ENCODE results near the gene EXOSC10. TPM values are rescaled to one million over a fixed set of nuclear protein-coding genes. Genes with fewer than 3 reads are reported as not detected.
"Not testable (repeated sequence)": the region's sequence is repeated elsewhere in the genome, so short reads cannot be mapped to it uniquely, and the experiment has no call there.

Gene EXOSC10
- total RNA-seq, 4 donors from 2014 or later, result 32.0 to 62.4 (median 40.8) TPM

- intact Hi-C loops (cut with DNase I), result no loop called here
- no peak for TF ChIP-seq POLR2A (IDR thresholded peaks at IDR 0.05)
- no peak for TF ChIP-seq CTCF (IDR thresholded peaks at IDR 0.05)
- H3K27me3 ChIP-seq, result no peaks in the 10 kb centered on the region
These were observed 15.3 kb upstream of the EXOSC10 start for GRCh38 chr1:11114966-11115365.

GRCh38 chr1:11109047-11109760 is 9.5 kb upstream of the EXOSC10 start:
- Histone ChIP-seq H3K27me3 (no peaks in the 10 kb centered on the region), H3K27ac (no peak overlapping the region), H3K4me1 (no peaks in the 10 kb centered on the region), H3K4me3 (no peak overlapping the region), H3K9me3 (no peaks in the 10 kb centered on the region), H3K36me3 (peaks cover 15 to 94% (median 45%) of the 10 kb centered on the region in 3 donors)
- DNase-seq, result no peak
- 82 to 85% methylated on average over 7 of the region's 7 CpGs for WGBS, 2 donors
- TF ChIP-seq CTCF (IDR thresholded peaks at IDR 0.05), result no peak
- no peak for TF ChIP-seq POLR2A (IDR thresholded peaks at IDR 0.05)
- intact Hi-C loops (cut with DNase I), result no loop called here

More at GRCh38 chr1:11114966-11115365, 15.3 kb upstream of the EXOSC10 start:
- no peak for DNase-seq
- H3K4me3 ChIP-seq, result no peak overlapping the region
- no peaks in the 10 kb centered on the region for H3K9me3 ChIP-seq
- 78 to 81% methylated on average over 3 of the region's 3 CpGs for WGBS, 2 donors
- peaks cover 12 to 96% (median 50%) of the 10 kb centered on the region in 3 donors for H3K36me3 ChIP-seq
- H3K27ac ChIP-seq, result no peak overlapping the region
- no peaks in the 10 kb centered on the region for H3K4me1 ChIP-seq

GRCh38 chr1:11107599-11107998 is 7.9 kb upstream of the EXOSC10 start:
- no peak overlapping the region for H3K4me3 ChIP-seq
- no peaks in the 10 kb centered on the region for H3K4me1 ChIP-seq
- H3K9me3 ChIP-seq, result no peaks in the 10 kb centered on the region
- H3K36me3 ChIP-seq, result peaks cover 8 to 78% (median 30%) of the 10 kb centered on the region in 3 donors
- intact Hi-C loops (cut with DNase I), result no loop called here
- no peak for DNase-seq
- TF ChIP-seq POLR2A (IDR thresholded peaks at IDR 0.05), result no peak
- TF ChIP-seq CTCF (IDR thresholded peaks at IDR 0.05), result no peak
- no peaks in the 10 kb centered on the region for H3K27me3 ChIP-seq
- H3K27ac ChIP-seq, result no peak overlapping the region
- 65 to 95% methylated on average over 5 of the region's 5 CpGs for WGBS, 2 donors

- H3K36me3 ChIP-seq, result peaks cover 8 to 58% (median 17%) of the 10 kb centered on the region in 3 donors
- DNase-seq, result no peak
- H3K9me3 ChIP-seq, result no peaks in the 10 kb centered on the region
- intact Hi-C loops (cut with DNase I), result no loop called here
- WGBS, 2 donors, result 91% methylated on average over 10 of the region's 10 CpGs
- H3K4me1 ChIP-seq, result no peaks in the 10 kb centered on the region
- H3K4me3 ChIP-seq, result no peak overlapping the region
- TF ChIP-seq POLR2A (IDR thresholded peaks at IDR 0.05) (no peak), CTCF (IDR thresholded peaks at IDR 0.05) (no peak)
- H3K27me3 ChIP-seq, result no peaks in the 10 kb centered on the region
- no peak overlapping the region for H3K27ac ChIP-seq
These were observed 5.9 kb upstream of the EXOSC10 start for GRCh38 chr1:11105586-11105985.

GRCh38 chr1:11101347-11101746 is 1.7 kb upstream of the EXOSC10 start:
- Histone ChIP-seq H3K27me3 (no peaks in the 10 kb centered on the region), H3K27ac (no peak overlapping the region), H3K9me3 (no peaks in the 10 kb centered on the region), H3K4me3 (no peak overlapping the region), H3K4me1 (peaks cover 7 to 25% (median 10%) of the 10 kb centered on the region in 3 donors), H3K36me3 (peaks cover under 1 to 31% (median 18%) of the 10 kb centered on the region in 3 donors)
- DNase-seq, result no peak
- WGBS, 2 donors, result 84 to 86% methylated on average over 6 of the region's 6 CpGs
- intact Hi-C loops (cut with DNase I), result no loop called here
- no peak for TF ChIP-seq CTCF (IDR thresholded peaks at IDR 0.05)

- H3K4me3 ChIP-seq; H3K27me3 ChIP-seq; H3K9me3 ChIP-seq; intact Hi-C loops (cut with DNase I); DNase-seq; H3K27ac ChIP-seq: not testable (repeated sequence)
- Histone ChIP-seq H3K36me3 (peaks cover 0 to 31% (median 19%) of the 10 kb centered on the region in 3 donors), H3K4me1 (peaks cover 7 to 25% (median 10%) of the 10 kb centered on the region in 3 donors)
- WGBS, 2 donors, result 90 to 91% methylated on average over 15 to 17 of the region's 17 CpGs
These were observed 1.1 kb upstream of the EXOSC10 start for GRCh38 chr1:11100806-11101205.

Data from esophagus squamous epithelium (tissue), 5 donors.